ENCODE results near the gene CTU1.

Gene CTU1

GRCh38 chr19:51055866-51056265, 52.3 kb downstream of the CTU1 start:
- DNase-seq (ENCODE audit: extremely low spot score) = no peak
- POLR2A ChIA-PET = no interaction called here
- CTCF ChIA-PET = no interaction called here
- TF ChIP-seq CTCF (IDR thresholded peaks at IDR 0.05; ENCODE audit: control extremely low read depth, extremely low read depth, low read depth, missing control alignments) = no peak

Measured in GM10248 (cell line).